Calu3 (cell line): ENCODE results near the gene CPA4. TPM values are rescaled to one million over a fixed set of nuclear protein-coding genes. Genes with fewer than 3 reads are reported as not detected.

Source experiments
- BruUV-seq: library from RNA; stranded (reverse); fragments of 400-500 nt; replicated peaks from 2 replicates; lab custom pipeline; 2021; lab: Mats Ljungman, UMichigan
- CTCF ChIA-PET: fragments of 300-600 bp; sonication (Branson Sonifier 250); formaldehyde crosslinking; loops from one replicate; lab custom pipeline; 2022; ENCODE audit warnings: antibody characterized with exemption; lab: Charles Lee
- DNase-seq: peaks from one replicate; pipeline ENCODE4 v3.0.0; 2022
- H3K27ac Mint-ChIP-seq: one replicate; pipeline ENCODE4 v1.8.0; 2022; ENCODE audit warnings: mixed read lengths; ENCODE audit not compliant: unreplicated experiment
- H3K27me3 Mint-ChIP-seq: one replicate; pipeline ENCODE4 v1.8.0; 2022; ENCODE audit warnings: mixed read lengths; ENCODE audit not compliant: unreplicated experiment
- H3K36me3 Mint-ChIP-seq: one replicate; pipeline ENCODE4 v1.8.0; 2022; ENCODE audit warnings: mild to moderate bottlenecking, moderate library complexity, mixed read lengths; ENCODE audit not compliant: insufficient read depth, unreplicated experiment
- H3K4me1 Mint-ChIP-seq: one replicate; pipeline ENCODE4 v1.8.0; 2022; ENCODE audit warnings: mild to moderate bottlenecking, low read depth, mixed read lengths; ENCODE audit not compliant: unreplicated experiment
- H3K4me3 Mint-ChIP-seq: one replicate; pipeline ENCODE4 v1.8.0; 2022; ENCODE audit warnings: mild to moderate bottlenecking, low read depth, moderate library complexity, mixed read lengths; ENCODE audit not compliant: unreplicated experiment
- H3K9me3 Mint-ChIP-seq: one replicate; pipeline ENCODE4 v1.8.0; 2022; ENCODE audit warnings: low read depth, mixed read lengths; ENCODE audit not compliant: unreplicated experiment
- CTCF ChIP-seq: fragments of 200-600 bp; IDR thresholded peaks from one replicate; pipeline ENCODE4 v1.8.0; 2022; ENCODE audit warnings: antibody characterized with exemption; ENCODE audit not compliant: unreplicated experiment
- intact Hi-C: fragments of 100-400 bp; cut with micrococcal nuclease; formaldehyde crosslinking; loops from one replicate; pipeline ENCODE4 v1.10.0; 2022; ENCODE audit not compliant: unreplicated experiment
- total RNA-seq: library from RNA; stranded (reverse); gene quantifications from 2 replicates; pipeline ENCODE4 v1.2.3, GENCODE V29; 2022

The CPA4 gene
- total RNA-seq, 1 experiment from 2014 or later, result not detected

GRCh38 chr7:130256704-130257103, 36.3 kb upstream of the CPA4 start:
- H3K4me3 Mint-ChIP-seq, result no peak overlapping the region
- intact Hi-C loops, result no loop called here
- BruUV-seq, result no TSS peak
- H3K4me1 Mint-ChIP-seq, result no peaks in the 10 kb centered on the region
- CTCF ChIA-PET, result no interaction called here
- no peak for DNase-seq
- TF ChIP-seq CTCF, result no peak
- no peaks in the 10 kb centered on the region for H3K36me3 Mint-ChIP-seq
- peaks cover 27% of the 10 kb centered on the region for H3K27me3 Mint-ChIP-seq
- peaks cover 5% of the 10 kb centered on the region for H3K9me3 Mint-ChIP-seq
- no peak overlapping the region for H3K27ac Mint-ChIP-seq

- H3K27ac Mint-ChIP-seq, result no peak overlapping the region
- no peak for TF ChIP-seq CTCF
- H3K4me3 Mint-ChIP-seq, result no peak overlapping the region
- intact Hi-C loops, result no loop called here
- no peaks in the 10 kb centered on the region for H3K4me1 Mint-ChIP-seq
- H3K36me3 Mint-ChIP-seq, result no peaks in the 10 kb centered on the region
- CTCF ChIA-PET, result no interaction called here
- H3K27me3 Mint-ChIP-seq, result peaks cover 8% of the 10 kb centered on the region
- no peak for DNase-seq
- peaks cover 2% of the 10 kb centered on the region for H3K9me3 Mint-ChIP-seq
- no TSS peak for BruUV-seq
Observed at GRCh38 chr7:130258494-130259078, 34.4 kb upstream of the CPA4 start.

GRCh38 chr7:130262448-130262847, 30.5 kb upstream of the CPA4 start:
- Mint-ChIP-seq H3K27me3 (peaks cover 25% of the 10 kb centered on the region), H3K4me1 (no peaks in the 10 kb centered on the region), H3K27ac (no peak overlapping the region), H3K36me3 (no peaks in the 10 kb centered on the region), H3K9me3 (no peaks in the 10 kb centered on the region), H3K4me3 (no peak overlapping the region)
- intact Hi-C loops, result no loop called here
- no TSS peak for BruUV-seq
- CTCF ChIA-PET, result interaction anchor here (0.7 kb wide), 1 partner anchor 464 kb away, joined by 3 read pairs; no protein-coding TSS in a partner anchor
- no peak for DNase-seq
- no peak for TF ChIP-seq CTCF

GRCh38 chr7:130263130-130263529, 29.8 kb upstream of the CPA4 start:
- H3K4me3 Mint-ChIP-seq, result no peak overlapping the region
- TF ChIP-seq CTCF, result no peak

More at GRCh38 chr7:130263130-130263529, 29.8 kb upstream of the CPA4 start:
- no TSS peak for BruUV-seq
- intact Hi-C loops, result no loop called here
- Mint-ChIP-seq H3K36me3 (no peaks in the 10 kb centered on the region), H3K9me3 (no peaks in the 10 kb centered on the region), H3K27me3 (peaks cover 32% of the 10 kb centered on the region), H3K27ac (no peak overlapping the region), H3K4me1 (no peaks in the 10 kb centered on the region)
- no peak for DNase-seq
- CTCF ChIA-PET, result interaction anchor here (0.7 kb wide), 1 partner anchor 463 kb away, joined by 3 read pairs; no protein-coding TSS in a partner anchor
